HepG2 (cell line): ENCODE measurements around the gene B4GALT5. TPM values are rescaled to one million over a fixed set of nuclear protein-coding genes. Genes with fewer than 3 reads are reported as not detected.
A peak's percentile ranks its signal among the peaks of the same experiment; 100 is the strongest.

Experiments
- ATAC-seq: fragments of 200-7000 bp; cut with Tn5 transposase; 3 replicates; pipeline ENCODE4 v1.9.1; 2020; ENCODE audit warnings: mild to moderate bottlenecking, moderate library complexity
- BruUV-seq: library from RNA; stranded (reverse); fragments of 400-500 nt; replicated peaks from 2 replicates; lab custom pipeline; 2021; lab: Mats Ljungman, UMichigan
- CTCF ChIA-PET: fragments of 300-600 bp; formaldehyde crosslinking; extraction: SDS; loops from one replicate; lab custom pipeline; 2021; ENCODE audit warnings: low total read pairs, inconsistent platforms, low intra/inter-chr PET ratio; lab: Yijun Ruan, JAX
- POLR2A ChIA-PET: fragments of 350-600 bp; sonication (Branson Sonifier 250); formaldehyde crosslinking; loops from one replicate; lab custom pipeline; 2020; ENCODE audit warnings: antibody characterized with exemption, inconsistent platforms; lab: Yijun Ruan, JAX
- DNase-seq: peaks from one replicate; pipeline ENCODE4 v3.0.0-alpha.2; 2015; ENCODE audit warnings: low spot score
- FAIRE-seq: peaks from 3 replicates; lab custom pipeline; 2011; peaks lifted over from hg19 to GRCh38; lab: Jason Lieb, UNC
- H2AFZ ChIP-seq: one replicate; pipeline ENCODE4 v1.6.1; 2011; ENCODE audit warnings: low read length, inconsistent platforms
- H3K27ac ChIP-seq: fragments of 300-600 bp; 3 replicates; pipeline ENCODE4 v1.8.0; 2011; ENCODE audit warnings: mixed run types, mild to moderate bottlenecking, mixed read lengths, low read length, inconsistent platforms; ENCODE audit not compliant: insufficient read depth; ENCODE audit errors: extremely low read length
- H3K27me3 ChIP-seq, 2 experiments: fragments of 200-600 bp in 1 of 2; 2 replicates in 1 of 2; 3 replicates in 1 of 2; pipeline versions ENCODE4 v1.6.0 to v1.8.0; 2011; ENCODE audit warnings: low read length in 2 of 2, mild to moderate bottlenecking in 2 of 2, moderate library complexity in 2 of 2, inconsistent platforms in 1 of 2; ENCODE audit not compliant: insufficient read depth in 2 of 2, control insufficient read depth in 1 of 2
- H3K36me3 ChIP-seq, 2 experiments: fragments of 200-600 bp in 1 of 2; replicated peaks in 1 of 2; 2 replicates in 1 of 2; 3 replicates in 1 of 2; pipeline versions ENCODE4 v1.5.1 to v1.8.0; 2011; ENCODE audit warnings: low read length in 2 of 2, inconsistent platforms in 1 of 2; ENCODE audit not compliant: insufficient read depth in 2 of 2, control insufficient read depth in 1 of 2
- H3K4me1 ChIP-seq: 2 replicates; pipeline ENCODE4 v1.5.1; 2012; ENCODE audit warnings: low read length, inconsistent platforms; ENCODE audit not compliant: insufficient read depth
- H3K4me2 ChIP-seq: 2 replicates; pipeline ENCODE4 v1.6.0; 2011; ENCODE audit warnings: low read depth, low read length, inconsistent platforms
- H3K4me3 ChIP-seq, 3 experiments: fragments of 200-600 bp in 1 of 3; sonication (generic), shearing (Covaris generic) in 1 of 3; replicated peaks in 1 of 3; 2 replicates each; pipeline ENCODE4 v1.5.1; 2011 to 2016; ENCODE audit warnings: low read length in 3 of 3, inconsistent platforms in 2 of 3, low read depth in 2 of 3, mild to moderate bottlenecking in 2 of 3, control low read depth in 1 of 3, mixed read lengths in 1 of 3; ENCODE audit not compliant: insufficient read depth in 1 of 3
- H3K79me2 ChIP-seq: one replicate; pipeline ENCODE4 v1.6.1; 2011; ENCODE audit warnings: low read length, inconsistent platforms; ENCODE audit not compliant: insufficient read depth
- H3K9ac ChIP-seq: 2 replicates; pipeline ENCODE4 v1.6.0; 2011; ENCODE audit warnings: mild to moderate bottlenecking, low read depth, low read length, inconsistent platforms; ENCODE audit not compliant: insufficient read depth
- H3K9me3 ChIP-seq: 2 replicates; pipeline ENCODE4 v1.5.1; 2012; ENCODE audit warnings: mild to moderate bottlenecking, low read length
- H4K20me1 ChIP-seq: 2 replicates; pipeline ENCODE4 v1.6.0; 2011; ENCODE audit warnings: inconsistent platforms, mild to moderate bottlenecking, low read length, moderate library complexity; ENCODE audit not compliant: insufficient read depth
- ASH2L ChIP-seq: fragments of 300-600, 200-600 bp; sonication (generic); IDR thresholded peaks from 2 replicates; pipeline ENCODE4 v1.7.0; 2017; ENCODE audit warnings: low read depth, mild to moderate bottlenecking, moderate library complexity, mixed read lengths, low read length; ENCODE audit not compliant: insufficient read length
- CEBPG ChIP-seq: IDR thresholded peaks from 2 replicates; pipeline ENCODE4 v1.6.1; 2016
- CREB3 ChIP-seq: sonication (generic); formaldehyde crosslinking; IDR thresholded peaks from 2 replicates; pipeline ENCODE4 v1.5.0; 2020; ENCODE audit warnings: missing genetic modification reagents
- GATA4 ChIP-seq: sonication (generic); IDR thresholded peaks from 2 replicates; pipeline ENCODE4 v1.6.1; 2016; ENCODE audit warnings: antibody characterized with exemption, low read depth, borderline replicate concordance
- HDAC2 ChIP-seq: sonication (generic); formaldehyde crosslinking; IDR thresholded peaks from 2 replicates; pipeline ENCODE4 v1.4.0; 2020; ENCODE audit warnings: missing genetic modification reagents
- HOMEZ ChIP-seq: IDR thresholded peaks from 2 replicates; pipeline ENCODE4 v1.6.1; 2016; ENCODE audit warnings: low read depth
- MIXL1 ChIP-seq: IDR thresholded peaks from 2 replicates; pipeline ENCODE4 v1.6.1; 2016
- POGZ ChIP-seq: sonication (generic); formaldehyde crosslinking; IDR thresholded peaks from 2 replicates; pipeline ENCODE4 v1.4.0; 2020; ENCODE audit warnings: mild to moderate bottlenecking, missing genetic modification reagents
- RFXAP ChIP-seq: sonication (generic); formaldehyde crosslinking; IDR thresholded peaks from 2 replicates; pipeline ENCODE4 v1.4.0; 2020; ENCODE audit warnings: missing genetic modification reagents, borderline replicate concordance
- RORA ChIP-seq: sonication (generic); formaldehyde crosslinking; IDR thresholded peaks from 2 replicates; pipeline ENCODE4 v1.5.0; 2020; ENCODE audit warnings: mild to moderate bottlenecking, missing genetic modification reagents, moderate library complexity
- SAP130 ChIP-seq: IDR thresholded peaks from 2 replicates; pipeline ENCODE4 v1.6.1; 2016; ENCODE audit warnings: low read depth
- SNAI1 ChIP-seq: sonication (generic); formaldehyde crosslinking; IDR thresholded peaks from 2 replicates; pipeline ENCODE4 v1.5.0; 2020; ENCODE audit warnings: mild to moderate bottlenecking, missing genetic modification reagents, borderline replicate concordance
- SOX13 ChIP-seq, 3 experiments: fragments of 450-650 bp in 1 of 3; sonication (generic) in 1 of 3; formaldehyde crosslinking in 1 of 3; IDR thresholded peaks in 2 of 3; conservative IDR thresholded peaks in 1 of 3; 2 replicates each; pipeline versions ENCODE4 v1.5.0 to v1.6.1; 2016 to 2020; ENCODE audit warnings: antibody characterized with exemption in 1 of 3, mild to moderate bottlenecking in 1 of 3, missing compliant biosample characterization in 1 of 3, missing genetic modification reagents in 1 of 3, moderate library complexity in 1 of 3
- ZMYM4 ChIP-seq: sonication (generic); formaldehyde crosslinking; IDR thresholded peaks from 2 replicates; pipeline ENCODE4 v1.8.1; 2023; ENCODE audit warnings: mild to moderate bottlenecking, missing genetic modification reagents
- ZNF546 ChIP-seq: sonication (generic); formaldehyde crosslinking; conservative IDR thresholded peaks from 2 replicates; pipeline ENCODE4 v1.8.1; 2023; ENCODE audit warnings: mild to moderate bottlenecking, missing genetic modification reagents
- ZNF629 ChIP-seq: sonication (generic); formaldehyde crosslinking; conservative IDR thresholded peaks from 2 replicates; pipeline ENCODE4 v1.5.0; 2020; ENCODE audit warnings: missing genetic modification reagents
- ZNF709 ChIP-seq: sonication (generic); formaldehyde crosslinking; IDR thresholded peaks from 2 replicates; pipeline ENCODE4 v1.5.0; 2020; ENCODE audit warnings: mild to moderate bottlenecking, missing genetic modification reagents
- ZNF75D ChIP-seq: sonication (generic); formaldehyde crosslinking; IDR thresholded peaks from 2 replicates; pipeline ENCODE4 v1.8.1; 2023; ENCODE audit warnings: missing genetic modification reagents, mild to moderate bottlenecking, borderline replicate concordance
- ZSCAN9 ChIP-seq: IDR thresholded peaks from 2 replicates; pipeline ENCODE4 v1.6.1; 2016; ENCODE audit warnings: borderline replicate concordance
- WGBS: methylation state at CpG from one replicate; pipeline ENCODE4 v1.1.6; 2017; ENCODE audit warnings: low lambda C conversion rate; 5-methylcytosine and 5-hydroxymethylcytosine counted together
- in situ Hi-C: cut with HindIII; loops from 2 replicates; pipeline ENCODE4 v1.10.0; 2017; ENCODE audit warnings: low pct_unique_long_range_greater_than_20kb; ENCODE audit not compliant: extremely low pct_ligation_motif_present
- intact Hi-C: fragments of 100-400 bp; cut with micrococcal nuclease; formaldehyde crosslinking; loops from one replicate; pipeline ENCODE4 v1.10.0; 2022; ENCODE audit not compliant: unreplicated experiment
- polyA plus RNA-seq, 8 experiments: library from polyadenylated mRNA; depleted of rRNA in 3 of 8; stranded (reverse) in 7 of 8; unstranded in 1 of 8; fragments of >200 nt; fragmentation: Illumina TruSeq in 4 of 8; extraction: Trizol in 4 of 8; gene quantifications; 2 replicates each; pipeline versions ENCODE4 v1.2.1 to v1.2.3, GENCODE V29; 2011 to 2016; ENCODE audit warnings: low read depth in 4 of 8, missing spikeins in 1 of 8, mixed read lengths in 1 of 8; ENCODE audit not compliant: insufficient read depth in 1 of 8
- total RNA-seq, 5 experiments: library from RNA; depleted of rRNA; stranded (reverse); fragments of >200 nt; fragmentation: Illumina TruSeq; extraction: Trizol; gene quantifications; 2 replicates each; pipeline ENCODE4 v1.2.3, GENCODE V29; 2016; ENCODE audit warnings: low read depth in 1 of 5
- TF ChIP-seq, protein P1 (sequence below): sonication (generic); formaldehyde crosslinking; IDR thresholded peaks from 2 replicates; pipeline ENCODE4 v1.4.0; 2020; ENCODE audit warnings: missing genetic modification reagents, borderline replicate concordance

B4GALT5 gene
- total and polyA plus RNA-seq, 2 of the 13 experiments (the other 11 are each of a cell fraction or from before 2014, with no cell fraction given), result 27.3 to 30.9 TPM

GRCh38 chr20:49687595-49688567 is 25.8 kb downstream of the B4GALT5 start:
- Histone ChIP-seq H3K36me3 (peaks cover 0 to 8% of the 10 kb centered on the region in 2 experiments; a peak in 3 of 5 replicates), H2AFZ (no peak overlapping the region), H3K27me3 (no peaks in the 10 kb centered on the region), H3K9ac (peak overlapping the region; percentile 11; the same call in 1 of the 2 replicates), H3K4me2 (peak overlapping the region; percentile 35), H3K79me2 (peaks cover 93% of the 10 kb centered on the region), H3K4me1 (peaks cover 92% of the 10 kb centered on the region), H3K9me3 (no peaks in the 10 kb centered on the region), H3K27ac (peak overlapping the region; percentile 54), H3K4me3 (no peak overlapping the region), H4K20me1 (peaks cover 5% of the 10 kb centered on the region; the same call in 1 of the 2 replicates)
- ATAC-seq, result no peak
- no TSS peak for BruUV-seq
- no peak for FAIRE-seq
- DNase-seq, result no peak
- WGBS, result 66% methylated on average over 4 of the region's 4 CpGs
- POLR2A ChIA-PET, result interaction anchor here (1.0 to 2.2 kb wide), 2 partner anchors 9 to 12 kb away, joined by 3 to 7 read pairs; no protein-coding TSS in a partner anchor
- intact Hi-C loops, result no loop called here
- CTCF ChIA-PET, result no interaction called here
- in situ Hi-C loops, result no loop called here
- TF ChIP-seq, protein P1, sequence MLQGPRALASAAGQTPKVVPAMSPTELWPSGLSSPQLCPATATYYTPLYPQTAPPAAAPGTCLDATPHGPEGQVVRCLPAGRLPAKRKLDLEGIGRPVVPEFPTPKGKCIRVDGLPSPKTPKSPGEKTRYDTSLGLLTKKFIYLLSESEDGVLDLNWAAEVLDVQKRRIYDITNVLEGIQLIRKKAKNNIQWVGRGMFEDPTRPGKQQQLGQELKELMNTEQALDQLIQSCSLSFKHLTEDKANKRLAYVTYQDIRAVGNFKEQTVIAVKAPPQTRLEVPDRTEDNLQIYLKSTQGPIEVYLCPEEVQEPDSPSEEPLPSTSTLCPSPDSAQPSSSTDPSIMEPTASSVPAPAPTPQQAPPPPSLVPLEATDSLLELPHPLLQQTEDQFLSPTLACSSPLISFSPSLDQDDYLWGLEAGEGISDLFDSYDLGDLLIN (CRISPR knock-in tag), result 0 out of 2 replicates have a peak, but pooled peaks have one; percentile 46
- TF ChIP-seq GATA4 (no peak), ASH2L (peak; percentile 42), POGZ (CRISPR knock-in tag) (peak; percentile 53; the same call in 1 of the 2 replicates), SAP130 (peak; percentile 27; the same call in 1 of the 2 replicates), CEBPG (CRISPR knock-in tag) (peak; percentile 11; the same call in 1 of the 2 replicates), SNAI1 (CRISPR knock-in tag) (no peak), RFXAP (CRISPR knock-in tag) (no peak), ZNF546 (CRISPR knock-in tag) (0 out of 2 replicates have a peak, but pooled peaks have one; percentile 10), HOMEZ (peak; percentile 66; the same call in 1 of the 2 replicates), RORA (CRISPR knock-in tag) (0 out of 2 replicates have a peak, but pooled peaks have one; percentile 26), CREB3 (CRISPR knock-in tag) (no peak), HDAC2 (peak; percentile 48; the same call in 1 of the 2 replicates), ZNF629 (CRISPR knock-in tag) (no peak), ZNF75D (CRISPR knock-in tag) (no peak), ZMYM4 (CRISPR knock-in tag) (peak; percentile 43; the same call in 1 of the 2 replicates), MIXL1 (peak; percentile 30; the same call in 1 of the 2 replicates), SOX13 (IDR thresholded peaks at IDR 0.05) (no peak), SOX13 (CRISPR knock-in tag; conservative IDR thresholded peaks at IDR 0.05 in 1 of 2, IDR thresholded peaks at IDR 0.05 in 1 of 2) (0 out of 4 replicates have a peak, but pooled peaks of 1 of the 2 experiments have one; percentile 17), ZSCAN9 (CRISPR knock-in tag) (0 out of 2 replicates have a peak, but pooled peaks have one; percentile 43), ZNF709 (CRISPR knock-in tag) (no peak)
